ENCODE measurements around the gene NOTCH3.

The NOTCH3 gene

DNA sequence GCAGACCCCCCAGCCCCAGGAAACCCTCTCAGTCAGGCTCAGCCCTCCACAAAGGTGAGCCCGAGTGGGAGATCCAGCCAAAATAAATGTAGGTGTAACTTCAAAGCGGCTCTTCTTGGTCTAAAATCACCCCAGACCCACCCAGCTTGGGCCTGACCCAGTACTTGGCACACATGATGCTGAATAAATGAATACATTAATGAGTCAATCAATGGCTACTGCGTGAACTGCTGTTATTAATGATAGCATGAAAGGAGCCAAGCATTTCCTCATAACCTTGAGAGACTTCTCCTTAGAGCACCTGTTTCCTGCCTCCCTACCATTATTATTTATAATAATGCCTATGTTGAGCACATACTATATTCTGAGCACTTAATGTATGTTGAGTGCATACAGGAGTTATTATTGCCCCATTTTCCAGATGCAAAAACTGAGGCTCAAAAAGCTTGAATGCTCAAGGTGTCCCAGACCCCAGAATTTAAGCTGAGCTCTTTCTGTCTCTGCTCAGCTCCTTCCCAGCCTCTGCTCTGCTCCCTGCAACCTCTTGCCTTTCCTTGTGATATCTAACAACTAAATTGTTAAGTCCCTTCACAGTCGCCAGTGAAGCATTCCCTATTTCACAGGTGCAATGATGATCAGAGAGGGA is 4.3 kb downstream of the NOTCH3 start:
- Histone ChIP-seq H4K8ac (ENCODE audit: low read depth, low read length) (no peak overlapping the region), H3K27ac (ENCODE audit: low read depth, low read length) (no peak overlapping the region), H3K18ac (ENCODE audit: low read length) (no peak overlapping the region), H3K4me2 (ENCODE audit: low read length) (no peak overlapping the region), H3K4me1 (ENCODE audit: control insufficient read depth, low read depth, low read length) (no peaks in the 10 kb centered on the region), H3K4ac (ENCODE audit: low read depth, low read length) (no peak overlapping the region), H3K36me3 (ENCODE audit: control insufficient read depth, insufficient read depth, low read length) (peaks cover 3% of the 10 kb centered on the region), H3K4me3 (ENCODE audit: low read length) (no peak overlapping the region), H2AK5ac (ENCODE audit: low read length) (no peak overlapping the region), H3K79me2 (ENCODE audit: control insufficient read depth, insufficient read depth, low read length) (peaks cover 16% of the 10 kb centered on the region), H2BK120ac (ENCODE audit: low read depth, low read length) (no peak overlapping the region), H3K23ac (ENCODE audit: low read length) (no peak overlapping the region), H4K5ac (ENCODE audit: low read length) (no peak overlapping the region), H3K9ac (ENCODE audit: low read length) (no peak overlapping the region), H3K27me3 (ENCODE audit: insufficient read depth, low read length, poor library complexity) (no peaks in the 10 kb centered on the region), H2BK5ac (ENCODE audit: low read length) (no peak overlapping the region), H3K56ac (ENCODE audit: low read length) (no peak overlapping the region), H2BK15ac (replicated peaks; ENCODE audit: low read depth) (no peak overlapping the region), H3K79me1 (ENCODE audit: low read length) (peaks cover 13% of the 10 kb centered on the region)
- no CpG with 5 or more reads among the region's 4 CpGs for WGBS (ENCODE audit: extremely low coverage, insufficient coverage, low lambda C conversion rate)
- DNase-seq = no peak

DNA sequence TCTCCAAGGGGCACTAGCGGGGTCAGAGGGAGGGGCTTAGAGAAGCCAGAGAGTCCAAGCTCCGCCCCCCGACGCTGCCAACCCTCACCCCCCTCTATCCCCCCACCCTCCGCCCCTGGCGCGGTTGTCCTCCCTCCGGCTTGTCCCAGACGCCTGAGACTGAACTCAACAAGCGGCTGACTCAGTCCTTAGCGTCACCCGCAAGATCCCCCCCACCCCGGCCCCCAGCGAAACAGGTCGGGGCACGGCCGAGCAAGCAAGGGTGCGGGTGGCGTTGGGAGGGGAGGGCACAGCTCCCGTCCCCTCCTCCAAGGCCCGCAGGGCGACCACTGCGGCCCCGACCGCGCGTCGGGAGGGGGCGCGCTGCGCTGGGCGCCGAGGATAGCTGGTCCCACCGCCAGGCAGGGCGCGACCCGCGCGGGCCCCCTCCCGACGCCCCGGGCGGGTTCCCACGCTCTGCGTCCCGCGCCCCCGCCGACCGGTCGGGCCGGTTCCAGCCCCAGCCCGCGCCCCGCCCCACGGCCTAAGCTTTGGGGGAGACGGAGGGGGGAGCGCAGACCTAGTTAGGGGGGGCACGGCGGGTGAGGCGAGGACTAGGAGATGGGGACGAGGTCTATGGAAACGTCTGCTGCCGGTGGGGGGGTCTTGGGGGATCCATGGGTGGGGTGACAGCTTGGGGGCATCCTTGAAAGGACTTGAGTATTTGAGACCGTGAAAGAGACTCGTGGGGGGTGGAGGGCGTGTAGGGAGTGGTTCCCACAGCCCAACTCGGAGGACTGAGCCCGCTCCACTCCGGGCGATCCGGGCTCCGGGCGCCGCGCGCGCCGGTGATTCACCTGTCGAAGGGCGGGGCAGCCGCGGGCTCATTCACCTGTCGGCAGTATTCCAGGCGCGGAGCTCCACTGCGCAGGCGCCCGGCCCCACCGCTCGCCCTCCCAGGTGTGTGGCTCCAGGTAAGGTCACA is 5.1 kb downstream of the NOTCH3 start:
- Histone ChIP-seq H3K36me3 (ENCODE audit: control insufficient read depth, insufficient read depth, low read length) (peaks cover 6% of the 10 kb centered on the region), H3K4ac (ENCODE audit: low read depth, low read length) (peak overlapping the region; percentile 26), H3K9ac (ENCODE audit: low read length) (peak overlapping the region; percentile 54), H2AK5ac (ENCODE audit: low read length) (no peak overlapping the region), H4K5ac (ENCODE audit: low read length) (no peak overlapping the region), H3K27ac (ENCODE audit: low read depth, low read length) (no peak overlapping the region), H4K8ac (ENCODE audit: low read depth, low read length) (no peak overlapping the region), H3K18ac (ENCODE audit: low read length) (peak overlapping the region; percentile 54), H3K27me3 (ENCODE audit: insufficient read depth, low read length, poor library complexity) (no peaks in the 10 kb centered on the region), H3K4me2 (ENCODE audit: low read length) (peak overlapping the region; percentile 40), H3K79me2 (ENCODE audit: control insufficient read depth, insufficient read depth, low read length) (peaks cover 16% of the 10 kb centered on the region), H3K79me1 (ENCODE audit: low read length) (peaks cover 15% of the 10 kb centered on the region), H2BK15ac (replicated peaks; ENCODE audit: low read depth) (no peak overlapping the region), H3K4me3 (ENCODE audit: low read length) (peak overlapping the region; percentile 29), H3K4me1 (ENCODE audit: control insufficient read depth, low read depth, low read length) (no peaks in the 10 kb centered on the region), H3K23ac (ENCODE audit: low read length) (no peak overlapping the region), H2BK120ac (ENCODE audit: low read depth, low read length) (no peak overlapping the region), H3K56ac (ENCODE audit: low read length) (peak overlapping the region; percentile 80), H2BK5ac (ENCODE audit: low read length) (no peak overlapping the region)
- no CpG with 5 or more reads among the region's 91 CpGs for WGBS (ENCODE audit: extremely low coverage, insufficient coverage, low lambda C conversion rate)
- DNase-seq = peak; percentile 89

DNA sequence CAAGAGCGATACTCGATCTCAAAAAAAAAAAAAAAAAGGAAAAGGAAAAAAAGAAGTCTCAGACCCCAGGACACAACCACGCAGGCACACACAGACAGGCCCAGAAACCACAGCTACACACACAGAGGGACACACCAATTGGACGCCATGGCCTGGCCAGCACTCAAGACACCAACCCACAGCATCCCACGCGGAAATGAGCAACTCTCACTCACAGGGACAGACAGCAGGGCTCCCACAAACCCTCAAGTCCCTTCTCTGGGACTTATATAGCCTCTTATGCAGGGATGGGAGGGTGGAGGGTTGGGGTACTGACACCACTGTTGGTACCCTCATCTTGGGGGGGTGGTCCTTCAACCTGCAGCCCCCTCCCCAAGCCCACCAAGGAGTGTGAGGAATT is 5.9 kb downstream of the NOTCH3 start:
- Histone ChIP-seq H2BK120ac (ENCODE audit: low read depth, low read length) (no peak overlapping the region), H2AK5ac (ENCODE audit: low read length) (no peak overlapping the region), H3K79me2 (ENCODE audit: control insufficient read depth, insufficient read depth, low read length) (peaks cover 14% of the 10 kb centered on the region), H4K5ac (ENCODE audit: low read length) (no peak overlapping the region), H4K8ac (ENCODE audit: low read depth, low read length) (no peak overlapping the region), H3K4me2 (ENCODE audit: low read length) (no peak overlapping the region), H3K79me1 (ENCODE audit: low read length) (peaks cover 15% of the 10 kb centered on the region), H3K4ac (ENCODE audit: low read depth, low read length) (no peak overlapping the region), H3K27me3 (ENCODE audit: insufficient read depth, low read length, poor library complexity) (no peaks in the 10 kb centered on the region), H3K36me3 (ENCODE audit: control insufficient read depth, insufficient read depth, low read length) (peaks cover 6% of the 10 kb centered on the region), H3K23ac (ENCODE audit: low read length) (no peak overlapping the region), H3K9ac (ENCODE audit: low read length) (peak overlapping the region; percentile 28), H3K4me1 (ENCODE audit: control insufficient read depth, low read depth, low read length) (no peaks in the 10 kb centered on the region), H3K18ac (ENCODE audit: low read length) (no peak overlapping the region), H3K56ac (ENCODE audit: low read length) (peak overlapping the region; percentile 53), H3K27ac (ENCODE audit: low read depth, low read length) (no peak overlapping the region), H2BK5ac (ENCODE audit: low read length) (no peak overlapping the region), H2BK15ac (replicated peaks; ENCODE audit: low read depth) (no peak overlapping the region), H3K4me3 (ENCODE audit: low read length) (no peak overlapping the region)
- no peak for DNase-seq
- WGBS (ENCODE audit: extremely low coverage, insufficient coverage, low lambda C conversion rate) = no CpG with 5 or more reads among the region's 6 CpGs

DNA sequence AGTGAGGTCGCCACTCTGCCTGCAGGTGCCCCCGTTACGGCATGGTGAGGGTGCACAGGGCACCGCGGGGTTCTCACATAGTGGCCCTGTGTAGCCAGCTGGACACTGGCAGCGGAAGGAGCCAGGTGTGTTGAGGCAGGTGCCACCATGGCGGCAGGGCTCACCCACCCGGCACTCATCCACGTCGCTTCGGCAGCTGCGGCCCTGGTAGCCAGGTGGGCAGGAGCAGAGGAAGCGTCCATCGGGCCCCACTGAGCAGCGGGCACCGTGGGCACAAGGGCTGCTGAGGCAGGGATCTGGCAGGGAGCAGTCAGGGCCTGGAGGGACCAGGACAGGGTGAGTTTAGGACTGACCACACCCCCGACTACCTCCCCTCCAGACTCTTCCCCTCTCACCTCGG is 8.8 kb downstream of the NOTCH3 start:
- H3K4me3 ChIP-seq (ENCODE audit: low read length) = no peak overlapping the region
- H3K9ac ChIP-seq (ENCODE audit: low read length) = no peak overlapping the region
- no peak overlapping the region for H2BK5ac ChIP-seq (ENCODE audit: low read length)
- no peaks in the 10 kb centered on the region for H3K27me3 ChIP-seq (ENCODE audit: insufficient read depth, low read length, poor library complexity)
- no peak overlapping the region for H3K4ac ChIP-seq (ENCODE audit: low read depth, low read length)
- no peak overlapping the region for H3K56ac ChIP-seq (ENCODE audit: low read length)
- H3K36me3 ChIP-seq (ENCODE audit: control insufficient read depth, insufficient read depth, low read length) = peaks cover 12% of the 10 kb centered on the region
- H4K5ac ChIP-seq (ENCODE audit: low read length) = no peak overlapping the region
- no peak overlapping the region for H3K4me2 ChIP-seq (ENCODE audit: low read length)
- H3K23ac ChIP-seq (ENCODE audit: low read length) = no peak overlapping the region
- H3K4me1 ChIP-seq (ENCODE audit: control insufficient read depth, low read depth, low read length) = no peaks in the 10 kb centered on the region
- no peak overlapping the region for H3K27ac ChIP-seq (ENCODE audit: low read depth, low read length)
- WGBS (ENCODE audit: extremely low coverage, insufficient coverage, low lambda C conversion rate) = no CpG with 5 or more reads among the region's 18 CpGs
- H2AK5ac ChIP-seq (ENCODE audit: low read length) = no peak overlapping the region
- peaks cover 7% of the 10 kb centered on the region for H3K79me1 ChIP-seq (ENCODE audit: low read length)
- peaks cover 9% of the 10 kb centered on the region for H3K79me2 ChIP-seq (ENCODE audit: control insufficient read depth, insufficient read depth, low read length)
- no peak for DNase-seq
- no peak overlapping the region for H2BK120ac ChIP-seq (ENCODE audit: low read depth, low read length)
- H4K8ac ChIP-seq (ENCODE audit: low read depth, low read length) = no peak overlapping the region
- no peak overlapping the region for H2BK15ac ChIP-seq (replicated peaks; ENCODE audit: low read depth)
- H3K18ac ChIP-seq (ENCODE audit: low read length) = no peak overlapping the region

DNA sequence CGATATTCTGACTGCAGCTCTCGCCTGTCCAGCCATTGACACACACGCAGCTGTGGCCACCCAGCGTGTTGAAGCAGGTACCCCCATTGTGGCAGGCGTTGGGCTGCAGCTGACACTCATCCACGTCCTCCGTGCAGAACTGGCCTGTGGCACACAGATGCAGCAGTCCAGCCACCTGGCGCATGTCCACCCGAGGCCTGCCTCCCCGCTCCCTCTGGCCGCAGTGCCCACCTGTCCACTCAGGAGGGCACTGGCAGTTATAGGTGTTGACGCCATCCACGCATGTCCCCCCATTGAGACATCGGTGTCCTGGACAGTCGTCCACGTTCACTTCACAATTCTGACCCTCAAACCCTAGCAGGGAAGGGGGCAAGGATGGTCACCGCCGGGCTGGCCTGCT is 9.3 kb downstream of the NOTCH3 start:
- no peak overlapping the region for H4K5ac ChIP-seq (ENCODE audit: low read length)

More for the DNA sequence above, 9.3 kb downstream of the NOTCH3 start:
- Histone ChIP-seq H3K79me1 (ENCODE audit: low read length) (peaks cover 7% of the 10 kb centered on the region), H3K27me3 (ENCODE audit: insufficient read depth, low read length, poor library complexity) (no peaks in the 10 kb centered on the region), H2AK5ac (ENCODE audit: low read length) (no peak overlapping the region), H3K4me2 (ENCODE audit: low read length) (no peak overlapping the region), H2BK120ac (ENCODE audit: low read depth, low read length) (no peak overlapping the region), H3K4ac (ENCODE audit: low read depth, low read length) (no peak overlapping the region), H3K36me3 (ENCODE audit: control insufficient read depth, insufficient read depth, low read length) (peaks cover 15% of the 10 kb centered on the region), H2BK5ac (ENCODE audit: low read length) (no peak overlapping the region), H3K23ac (ENCODE audit: low read length) (no peak overlapping the region), H3K79me2 (ENCODE audit: control insufficient read depth, insufficient read depth, low read length) (peaks cover 9% of the 10 kb centered on the region), H3K18ac (ENCODE audit: low read length) (no peak overlapping the region), H3K56ac (ENCODE audit: low read length) (no peak overlapping the region), H3K9ac (ENCODE audit: low read length) (no peak overlapping the region), H3K4me3 (ENCODE audit: low read length) (no peak overlapping the region), H4K8ac (ENCODE audit: low read depth, low read length) (no peak overlapping the region), H2BK15ac (replicated peaks; ENCODE audit: low read depth) (no peak overlapping the region), H3K27ac (ENCODE audit: low read depth, low read length) (no peak overlapping the region), H3K4me1 (ENCODE audit: control insufficient read depth, low read depth, low read length) (no peaks in the 10 kb centered on the region)
- no CpG with 5 or more reads among the region's 18 CpGs for WGBS (ENCODE audit: extremely low coverage, insufficient coverage, low lambda C conversion rate)
- no peak for DNase-seq

All from mesendoderm (in vitro differentiated cells).